ENCODE results near the gene BRD3. TPM values are rescaled to one million over a fixed set of nuclear protein-coding genes. Genes with fewer than 3 reads are reported as not detected.

BRD3 gene
- total RNA-seq, 1 experiment from 2014 or later, result 61.6 TPM

DNA sequence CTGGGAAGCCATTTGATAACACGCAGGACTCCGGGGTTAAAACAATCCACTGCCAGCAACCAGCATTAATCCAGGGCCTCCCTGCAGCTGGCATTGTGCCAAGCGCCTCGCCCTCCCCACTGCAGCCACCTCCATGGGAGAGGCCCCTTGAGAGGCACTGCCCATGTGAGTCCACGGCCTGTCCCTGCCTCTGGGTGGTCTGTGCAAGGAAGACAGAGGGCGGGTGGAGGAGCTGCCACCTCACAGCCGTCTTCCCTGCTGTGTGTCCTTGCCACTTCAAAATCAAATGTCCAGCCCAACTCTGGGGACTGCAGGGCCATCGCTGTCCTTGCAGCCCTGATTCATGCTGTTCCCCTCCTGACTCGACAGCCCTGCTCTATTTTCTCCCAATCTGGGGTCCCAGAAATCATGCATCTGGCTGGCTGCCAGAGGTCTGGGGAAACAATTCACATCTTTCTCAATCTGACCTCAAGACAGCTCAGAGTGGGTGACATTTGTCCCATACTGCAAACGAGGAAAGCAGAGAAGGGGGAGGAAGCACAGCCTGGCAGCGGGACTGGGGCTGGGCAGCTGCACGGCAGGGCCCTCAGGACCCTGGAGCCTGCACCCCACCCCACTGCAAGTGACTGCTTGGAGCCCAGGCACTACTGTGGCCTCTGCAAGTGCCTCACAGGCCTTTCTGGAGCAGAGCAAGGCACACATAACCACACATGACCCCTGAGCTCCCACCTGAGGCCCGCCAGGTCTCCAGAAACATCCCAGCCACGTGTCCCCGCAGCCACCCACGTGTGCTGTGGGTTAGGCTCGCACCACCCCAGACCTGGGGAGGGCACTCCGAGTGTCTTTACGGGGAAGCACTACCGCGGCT, 26.8 kb downstream of the BRD3 start:
- Histone ChIP-seq H3K36me3 (ENCODE audit: insufficient read depth, low read length, poor library complexity, severe bottlenecking) (peaks cover 59% of the 10 kb centered on the region), H3K27me3 (replicated peaks; ENCODE audit: insufficient read depth, low read depth, low read length, poor library complexity) (no peaks in the 10 kb centered on the region), H3K4me1 (ENCODE audit: insufficient read depth, low read length, poor library complexity, severe bottlenecking) (no peaks in the 10 kb centered on the region), H3K9me3 (ENCODE audit: low read depth, low read length, poor library complexity, severe bottlenecking) (no peaks in the 10 kb centered on the region), H3K4me3 (ENCODE audit: low read depth, low read length, poor library complexity, severe bottlenecking) (no peak overlapping the region), H3K27ac (ENCODE audit: low read depth, low read length, poor library complexity, severe bottlenecking) (no peak overlapping the region)
- intact Hi-C loops (cut with micrococcal nuclease; ENCODE audit: unreplicated experiment), result no loop called here
- ChIA-PET POLR2A (ENCODE audit: low non-redundant PET) (no interaction called here), CTCF (no interaction called here)
- TF ChIP-seq EZH2 (IDR thresholded peaks at IDR 0.05; ENCODE audit: borderline replicate concordance, low read depth, low read length, poor library complexity, severe bottlenecking), result no peak
- TF ChIP-seq, protein P1, sequence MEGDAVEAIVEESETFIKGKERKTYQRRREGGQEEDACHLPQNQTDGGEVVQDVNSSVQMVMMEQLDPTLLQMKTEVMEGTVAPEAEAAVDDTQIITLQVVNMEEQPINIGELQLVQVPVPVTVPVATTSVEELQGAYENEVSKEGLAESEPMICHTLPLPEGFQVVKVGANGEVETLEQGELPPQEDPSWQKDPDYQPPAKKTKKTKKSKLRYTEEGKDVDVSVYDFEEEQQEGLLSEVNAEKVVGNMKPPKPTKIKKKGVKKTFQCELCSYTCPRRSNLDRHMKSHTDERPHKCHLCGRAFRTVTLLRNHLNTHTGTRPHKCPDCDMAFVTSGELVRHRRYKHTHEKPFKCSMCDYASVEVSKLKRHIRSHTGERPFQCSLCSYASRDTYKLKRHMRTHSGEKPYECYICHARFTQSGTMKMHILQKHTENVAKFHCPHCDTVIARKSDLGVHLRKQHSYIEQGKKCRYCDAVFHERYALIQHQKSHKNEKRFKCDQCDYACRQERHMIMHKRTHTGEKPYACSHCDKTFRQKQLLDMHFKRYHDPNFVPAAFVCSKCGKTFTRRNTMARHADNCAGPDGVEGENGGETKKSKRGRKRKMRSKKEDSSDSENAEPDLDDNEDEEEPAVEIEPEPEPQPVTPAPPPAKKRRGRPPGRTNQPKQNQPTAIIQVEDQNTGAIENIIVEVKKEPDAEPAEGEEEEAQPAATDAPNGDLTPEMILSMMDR (conservative IDR thresholded peaks at IDR 0.05; ENCODE audit: low read depth, low read length), result no peak
- no peak for DNase-seq (ENCODE audit: low spot score)
- BruUV-seq (replicated peaks), result no TSS peak

GRCh38 chr9:134040176-134040565, 27.7 kb downstream of the BRD3 start:
- no TSS peak for BruUV-seq (replicated peaks)
- no peaks in the 10 kb centered on the region for H3K9me3 ChIP-seq (ENCODE audit: low read depth, low read length, poor library complexity, severe bottlenecking)
- TF ChIP-seq, protein P1 (conservative IDR thresholded peaks at IDR 0.05; ENCODE audit: low read depth, low read length), result no peak
- TF ChIP-seq EZH2 (IDR thresholded peaks at IDR 0.05; ENCODE audit: borderline replicate concordance, low read depth, low read length, poor library complexity, severe bottlenecking), result no peak
- DNase-seq (ENCODE audit: low spot score), result no peak
- ChIA-PET CTCF (no interaction called here), POLR2A (ENCODE audit: low non-redundant PET) (no interaction called here)
- no peaks in the 10 kb centered on the region for H3K27me3 ChIP-seq (replicated peaks; ENCODE audit: insufficient read depth, low read depth, low read length, poor library complexity)
- intact Hi-C loops (cut with micrococcal nuclease; ENCODE audit: unreplicated experiment), result no loop called here
- peaks cover 62% of the 10 kb centered on the region for H3K36me3 ChIP-seq (ENCODE audit: insufficient read depth, low read length, poor library complexity, severe bottlenecking)
- H3K4me3 ChIP-seq (ENCODE audit: low read depth, low read length, poor library complexity, severe bottlenecking), result no peak overlapping the region
- no peak overlapping the region for H3K27ac ChIP-seq (ENCODE audit: low read depth, low read length, poor library complexity, severe bottlenecking)
- H3K4me1 ChIP-seq (ENCODE audit: insufficient read depth, low read length, poor library complexity, severe bottlenecking), result no peaks in the 10 kb centered on the region

DNA sequence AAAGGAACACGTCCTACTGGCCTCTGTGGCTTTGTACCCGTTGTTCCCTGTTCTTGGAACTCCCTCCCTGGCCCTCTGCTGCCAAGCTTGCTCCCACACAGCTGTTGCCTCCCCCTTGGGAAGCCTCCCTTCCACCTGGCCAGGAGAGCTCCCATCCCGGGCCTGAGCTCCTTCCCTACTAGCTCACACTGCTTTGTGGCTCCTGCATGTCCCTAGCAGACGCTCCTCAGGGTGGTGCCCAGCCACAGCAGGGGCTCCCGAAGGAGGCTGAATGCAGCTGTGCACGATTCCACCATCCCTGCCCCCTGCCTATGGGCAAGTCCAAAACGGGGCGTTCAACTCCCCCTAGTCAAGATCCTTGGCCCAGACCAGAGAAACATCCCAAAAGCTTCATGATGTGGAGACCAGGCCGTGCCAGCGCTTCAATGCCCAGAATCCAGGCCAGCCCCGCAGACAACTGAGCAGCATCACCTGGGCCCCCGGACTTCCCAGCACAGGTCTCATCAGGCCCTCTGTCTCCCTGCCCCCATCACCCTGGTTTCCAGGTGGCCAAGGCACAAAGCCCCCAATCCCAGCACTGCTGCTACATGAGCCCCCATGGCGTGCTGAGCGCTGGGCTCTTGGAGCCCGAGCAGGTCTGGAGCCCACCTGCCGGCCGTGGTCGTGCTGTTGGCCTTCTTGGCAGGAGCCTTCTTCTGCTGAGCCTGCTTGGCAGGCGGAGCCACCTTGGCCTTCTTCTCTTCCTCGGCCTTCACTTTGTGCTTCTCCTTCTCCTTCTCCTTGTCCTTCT, 28.2 kb downstream of the BRD3 start:
- peaks cover 60% of the 10 kb centered on the region for H3K36me3 ChIP-seq (ENCODE audit: insufficient read depth, low read length, poor library complexity, severe bottlenecking)
- H3K27ac ChIP-seq (ENCODE audit: low read depth, low read length, poor library complexity, severe bottlenecking), result no peak overlapping the region
- DNase-seq (ENCODE audit: low spot score), result no peak
- BruUV-seq (replicated peaks), result no TSS peak
- no peaks in the 10 kb centered on the region for H3K27me3 ChIP-seq (replicated peaks; ENCODE audit: insufficient read depth, low read depth, low read length, poor library complexity)
- no peak overlapping the region for H3K4me3 ChIP-seq (ENCODE audit: low read depth, low read length, poor library complexity, severe bottlenecking)
- CTCF ChIA-PET, result no interaction called here
- no peaks in the 10 kb centered on the region for H3K4me1 ChIP-seq (ENCODE audit: insufficient read depth, low read length, poor library complexity, severe bottlenecking)
- no peaks in the 10 kb centered on the region for H3K9me3 ChIP-seq (ENCODE audit: low read depth, low read length, poor library complexity, severe bottlenecking)
- POLR2A ChIA-PET (ENCODE audit: low non-redundant PET), result no interaction called here
- TF ChIP-seq EZH2 (IDR thresholded peaks at IDR 0.05; ENCODE audit: borderline replicate concordance, low read depth, low read length, poor library complexity, severe bottlenecking), result no peak
- TF ChIP-seq, protein P1 (conservative IDR thresholded peaks at IDR 0.05; ENCODE audit: low read depth, low read length), result no peak
- intact Hi-C loops (cut with micrococcal nuclease; ENCODE audit: unreplicated experiment), result no loop called here

All from A673 (cell line).